ENCODE data around the gene WDR13. TPM values are rescaled to one million over a fixed set of nuclear protein-coding genes. Genes with fewer than 3 reads are reported as not detected.

The WDR13 gene
- total RNA-seq, result 103 and 147 TPM in 2 replicates

DNA sequence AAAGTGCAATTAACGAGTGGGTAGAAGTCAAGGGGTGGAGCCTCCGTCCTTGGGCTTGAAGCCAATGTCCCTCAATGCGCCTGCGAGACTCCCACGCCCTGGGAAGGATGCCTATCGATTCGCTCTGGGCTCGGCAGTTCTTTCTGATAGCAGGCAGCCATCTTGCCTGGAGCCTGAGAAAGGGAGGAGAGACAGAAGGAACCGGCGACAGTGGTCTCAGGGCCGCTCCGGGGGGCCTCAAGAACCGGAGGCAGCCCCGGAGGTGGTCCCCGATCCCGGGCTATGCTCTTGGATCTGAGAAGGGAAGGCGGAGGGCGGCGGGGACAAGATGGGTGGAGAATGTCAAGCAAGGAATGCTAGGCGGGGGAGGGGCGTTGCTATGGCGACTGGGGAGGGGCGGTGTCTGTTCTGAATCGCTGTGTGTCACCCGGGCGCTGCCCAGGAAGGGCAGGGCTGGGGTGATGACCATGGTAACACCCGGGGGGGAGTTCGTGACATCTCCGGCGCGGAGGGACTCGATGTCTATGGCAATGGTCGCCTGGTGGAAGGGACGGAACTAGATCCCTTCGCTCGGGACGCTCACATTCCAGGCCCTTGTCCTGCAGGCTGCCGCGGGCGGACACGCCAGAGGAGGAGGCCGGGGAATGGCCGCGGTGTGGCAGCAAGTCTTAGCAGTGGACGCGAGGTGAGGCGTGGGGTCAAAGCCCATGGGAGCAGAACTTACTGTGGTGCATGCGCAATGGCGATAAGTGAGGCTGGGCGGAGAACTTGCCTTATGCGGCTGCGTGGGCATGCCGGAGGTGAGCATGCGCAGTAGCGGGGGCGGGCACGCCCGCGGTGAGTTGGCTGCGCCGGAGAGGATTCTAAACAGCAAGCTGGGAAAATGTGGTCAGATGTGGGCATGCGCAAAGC, at the start of gene WDR13:
WDR13 (plus strand) TSS at position 140 of the 912 bp plus-strand sequence; CDS start at position 645, 505 bp downstream.

DNA sequence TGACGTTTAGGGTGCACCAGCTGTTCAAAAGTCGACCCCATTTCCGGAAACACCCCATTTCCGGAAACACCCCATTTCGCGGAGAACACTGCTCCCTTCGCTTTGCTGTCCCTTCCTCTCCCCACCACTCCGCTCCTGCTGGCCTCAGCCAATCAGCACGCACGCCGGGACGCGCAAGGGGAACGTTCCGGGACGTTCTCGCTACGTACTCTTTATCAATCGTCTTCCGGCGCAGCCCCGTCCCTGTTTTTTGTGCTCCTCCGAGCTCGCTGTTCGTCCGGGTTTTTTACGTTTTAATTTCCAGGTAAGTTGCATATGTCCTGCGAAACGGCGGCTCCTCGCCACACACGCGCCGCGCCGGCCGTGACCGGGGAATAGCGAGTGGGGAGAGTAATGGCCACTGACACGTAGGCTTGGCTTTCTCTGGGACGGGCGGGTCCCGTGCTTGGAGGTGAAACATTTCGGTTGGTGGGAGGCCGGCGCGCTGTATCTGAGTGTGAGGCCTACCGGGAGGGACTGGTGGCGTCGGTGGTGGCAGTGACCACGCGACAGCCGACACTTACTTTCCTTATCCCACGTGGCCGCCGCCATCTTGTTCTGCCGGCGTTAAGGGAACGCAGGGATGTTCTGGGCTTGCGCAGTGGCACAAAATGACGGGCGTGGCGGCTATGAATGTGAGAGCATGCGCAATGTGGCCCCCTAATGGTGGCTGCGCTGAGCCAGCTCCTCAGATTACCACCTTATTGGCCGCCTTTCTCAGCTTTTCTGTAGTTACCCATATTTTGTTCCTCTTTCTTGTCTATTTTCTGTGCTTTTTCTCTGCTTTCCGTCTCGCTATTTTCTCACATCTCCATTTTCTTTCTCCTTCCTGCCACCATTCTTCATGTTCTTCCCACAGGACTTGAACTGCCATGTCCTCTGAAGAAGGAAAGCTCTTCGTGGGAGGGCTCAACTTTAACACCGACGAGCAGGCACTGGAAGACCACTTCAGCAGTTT, 22.7 kb upstream of the WDR13 start, which contains the start of gene RBM3:
RBM3 (plus strand) TSS at position 215 of the 997 bp plus-strand sequence; CDS start at position 912, 697 bp downstream.

Other genes with a start within 250 kb of the WDR13 start
- gene SSX3, start 240.8 kb upstream of the WDR13 start, total RNA-seq, result not detected in 2 replicates
- not detected in 2 replicates for gene SSX4, start 214.0 kb upstream of the WDR13 start, total RNA-seq
- gene SSX4B, start 185.5 kb upstream of the WDR13 start, total RNA-seq, result not detected in 2 replicates
- gene SLC38A5, start 127.2 kb upstream of the WDR13 start, total RNA-seq, result 56.4 and 78.2 TPM in 2 replicates
- gene FTSJ1, start 121.3 kb upstream of the WDR13 start, total RNA-seq, result 40.5 and 52.1 TPM in 2 replicates
- gene PORCN, start 88.5 kb upstream of the WDR13 start, total RNA-seq, result 6.5 and 10.8 TPM in 2 replicates
- 17.9 and 76.4 TPM in 2 replicates for gene EBP, start 75.7 kb upstream of the WDR13 start, total RNA-seq
- 8.7 and 9.3 TPM in 2 replicates for gene TBC1D25, start 57.8 kb upstream of the WDR13 start, total RNA-seq
- gene RBM3, start 23.0 kb upstream of the WDR13 start, total RNA-seq, result 59.4 and 286 TPM in 2 replicates
- 0.17 TPM in 1 of 2 replicates, not detected in the other for gene WAS, start 86.3 kb downstream of the WDR13 start, total RNA-seq
- 2.3 and 8.3 TPM in 2 replicates for gene SUV39H1, start 99.2 kb downstream of the WDR13 start, total RNA-seq
- not detected in 2 replicates for gene GLOD5, start 164.3 kb downstream of the WDR13 start, total RNA-seq
- gene GATA1, start 189.1 kb downstream of the WDR13 start, total RNA-seq, result not detected in 2 replicates
- 28.1 and 36.1 TPM in 2 replicates for gene HDAC6, start 204.6 kb downstream of the WDR13 start, total RNA-seq
- gene ERAS, start 229.0 kb downstream of the WDR13 start, total RNA-seq, result not detected in 2 replicates
- gene PCSK1N, start 238.1 kb downstream of the WDR13 start, total RNA-seq, result 0.33 TPM in 1 of 2 replicates, not detected in the other